Measurements from ENCODE around the gene NFIA. TPM values are rescaled to one million over a fixed set of nuclear protein-coding genes. Genes with fewer than 3 reads are reported as not detected.

Gene NFIA
- total RNA-seq, 4 donors from 2014 or later = 134 to 183 (median 148) TPM

DNA sequence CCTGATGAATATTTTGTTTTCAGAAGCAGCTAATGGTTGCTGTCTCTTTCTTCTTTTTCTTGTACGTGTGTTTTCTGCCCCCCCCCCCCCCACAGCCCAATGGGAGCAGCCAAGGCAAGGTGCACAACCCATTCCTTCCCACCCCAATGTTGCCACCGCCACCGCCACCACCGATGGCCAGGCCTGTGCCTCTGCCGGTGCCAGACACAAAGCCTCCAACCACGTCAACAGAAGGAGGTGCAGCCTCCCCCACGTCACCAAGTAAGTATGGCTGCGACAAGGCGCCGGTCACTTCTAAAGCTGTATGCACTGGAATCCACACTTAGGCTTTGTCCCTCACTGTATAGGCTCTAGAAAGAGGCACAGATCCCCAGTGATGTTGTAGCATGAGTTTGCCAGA is 324.1 kb downstream of the NFIA start:
- H3K9me3 ChIP-seq = no peaks in the 10 kb centered on the region
- TF ChIP-seq EP300 (IDR thresholded peaks at IDR 0.05) (no peak), POLR2A (IDR thresholded peaks at IDR 0.05; ENCODE audit: low read depth) (no peak), POLR2AphosphoS5 (IDR thresholded peaks at IDR 0.05) (no peak)
- TF ChIP-seq, protein P1, sequence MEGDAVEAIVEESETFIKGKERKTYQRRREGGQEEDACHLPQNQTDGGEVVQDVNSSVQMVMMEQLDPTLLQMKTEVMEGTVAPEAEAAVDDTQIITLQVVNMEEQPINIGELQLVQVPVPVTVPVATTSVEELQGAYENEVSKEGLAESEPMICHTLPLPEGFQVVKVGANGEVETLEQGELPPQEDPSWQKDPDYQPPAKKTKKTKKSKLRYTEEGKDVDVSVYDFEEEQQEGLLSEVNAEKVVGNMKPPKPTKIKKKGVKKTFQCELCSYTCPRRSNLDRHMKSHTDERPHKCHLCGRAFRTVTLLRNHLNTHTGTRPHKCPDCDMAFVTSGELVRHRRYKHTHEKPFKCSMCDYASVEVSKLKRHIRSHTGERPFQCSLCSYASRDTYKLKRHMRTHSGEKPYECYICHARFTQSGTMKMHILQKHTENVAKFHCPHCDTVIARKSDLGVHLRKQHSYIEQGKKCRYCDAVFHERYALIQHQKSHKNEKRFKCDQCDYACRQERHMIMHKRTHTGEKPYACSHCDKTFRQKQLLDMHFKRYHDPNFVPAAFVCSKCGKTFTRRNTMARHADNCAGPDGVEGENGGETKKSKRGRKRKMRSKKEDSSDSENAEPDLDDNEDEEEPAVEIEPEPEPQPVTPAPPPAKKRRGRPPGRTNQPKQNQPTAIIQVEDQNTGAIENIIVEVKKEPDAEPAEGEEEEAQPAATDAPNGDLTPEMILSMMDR (IDR thresholded peaks at IDR 0.05) = no peak
- no peak overlapping the region for H3K27ac ChIP-seq (replicated peaks in 1 of 4)
- peaks cover 13 to 32% (median 27%) of the 10 kb centered on the region in 4 donors for H3K4me1 ChIP-seq
- WGBS = 94% methylated on average over 7 of the region's 10 CpGs
- H3K27me3 ChIP-seq = no peaks in the 10 kb centered on the region
- H3K36me3 ChIP-seq = peaks cover 23 to 54% (median 50%) of the 10 kb centered on the region in 4 donors
- intact Hi-C loops (cut with DNase I) = no loop called here
- H3K4me3 ChIP-seq = no peak overlapping the region
- peak; percentile 62 for DNase-seq (ENCODE audit: extremely low spot score)

DNA sequence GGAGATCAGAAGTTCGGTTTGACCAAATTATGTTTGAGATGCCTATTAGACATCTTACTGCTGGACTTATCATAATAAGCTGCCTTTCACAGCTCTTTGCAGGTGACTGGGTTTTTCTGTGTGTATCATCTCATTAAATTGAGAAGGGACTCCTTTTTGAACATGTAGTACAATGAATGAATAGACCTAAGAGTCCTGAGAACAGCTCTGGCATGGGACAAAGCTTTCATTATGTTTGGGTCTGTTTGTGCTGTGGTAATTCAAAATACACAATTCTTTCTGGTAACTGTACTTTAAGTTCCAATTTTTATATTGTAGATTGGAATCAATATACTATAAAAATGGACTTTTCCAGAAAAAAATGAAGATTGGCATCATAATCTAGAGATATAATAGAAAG is 330.2 kb downstream of the NFIA start:
- H3K27me3 ChIP-seq = no peaks in the 10 kb centered on the region
- TF ChIP-seq POLR2A (IDR thresholded peaks at IDR 0.05; ENCODE audit: low read depth) (no peak), POLR2AphosphoS5 (IDR thresholded peaks at IDR 0.05) (no peak)
- no peaks in the 10 kb centered on the region for H3K4me1 ChIP-seq
- H3K36me3 ChIP-seq = peaks cover 20 to 53% (median 38%) of the 10 kb centered on the region in 4 donors
- no peak overlapping the region for H3K4me3 ChIP-seq
- intact Hi-C loops (cut with DNase I) = no loop called here
- WGBS = 85% methylated on average over 1 of the region's 1 CpG
- no peak overlapping the region for H3K27ac ChIP-seq (replicated peaks in 1 of 4)
- no peak for DNase-seq (ENCODE audit: extremely low spot score)
- H3K9me3 ChIP-seq = no peaks in the 10 kb centered on the region

DNA sequence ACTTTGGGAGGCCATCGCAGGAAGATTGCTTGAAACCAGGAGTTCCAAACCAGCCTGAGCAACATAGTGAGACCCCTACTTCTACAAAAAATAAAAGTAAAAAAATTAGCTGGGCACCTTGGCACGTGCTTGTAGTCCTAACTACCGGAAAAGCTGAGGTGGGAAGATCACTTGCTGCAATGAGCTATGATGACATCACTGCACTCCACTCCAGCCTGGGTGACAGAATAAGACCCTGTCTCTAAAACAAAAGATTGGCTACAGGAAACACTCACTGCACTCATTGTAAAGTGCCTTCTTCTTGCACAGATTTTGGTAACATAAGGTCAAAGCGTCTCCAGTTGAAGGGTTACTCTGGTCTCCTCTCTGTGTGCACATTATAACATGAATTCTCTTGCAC is 336.8 kb downstream of the NFIA start:
- intact Hi-C loops (cut with DNase I) = no loop called here
- TF ChIP-seq POLR2AphosphoS5 (IDR thresholded peaks at IDR 0.05) (no peak), EP300 (IDR thresholded peaks at IDR 0.05) (no peak), POLR2A (IDR thresholded peaks at IDR 0.05; ENCODE audit: low read depth) (no peak)
- TF ChIP-seq, protein P1 (IDR thresholded peaks at IDR 0.05) = no peak

DNA sequence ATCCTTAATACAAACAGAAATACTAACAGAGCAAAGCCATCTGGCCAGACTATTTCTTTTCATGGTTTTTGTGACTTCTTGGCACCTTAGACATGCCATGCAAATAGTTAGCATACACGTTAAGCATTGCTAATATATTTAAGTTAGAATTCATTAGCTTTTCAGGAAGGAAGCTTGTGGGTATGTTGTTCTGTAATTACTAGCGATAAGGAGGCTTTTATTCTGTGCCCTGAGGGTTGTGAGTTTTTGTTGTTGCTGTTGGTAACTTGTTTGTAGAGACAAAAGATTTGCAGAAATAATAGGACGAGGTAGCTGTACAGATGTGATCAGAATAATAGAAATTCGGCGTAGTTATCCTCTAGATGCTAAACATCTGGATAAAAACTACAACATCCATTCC is 337.3 kb downstream of the NFIA start:
- Histone ChIP-seq H3K36me3 (peaks cover 0 to 24% (median 2%) of the 10 kb centered on the region in 4 donors), H3K4me1 (peaks cover 1 to 11% (median 10%) of the 10 kb centered on the region in 4 donors), H3K4me3 (no peak overlapping the region), H3K27me3 (no peaks in the 10 kb centered on the region), H3K27ac (replicated peaks in 1 of 4) (no peak overlapping the region), H3K9me3 (no peaks in the 10 kb centered on the region)
- TF ChIP-seq, protein P1 (IDR thresholded peaks at IDR 0.05) = no peak
- TF ChIP-seq EP300 (IDR thresholded peaks at IDR 0.05) (no peak), POLR2A (IDR thresholded peaks at IDR 0.05; ENCODE audit: low read depth) (no peak), POLR2AphosphoS5 (IDR thresholded peaks at IDR 0.05) (no peak)
- WGBS = 59% methylated on average over 5 of the region's 5 CpGs
- DNase-seq (ENCODE audit: extremely low spot score) = no peak
- intact Hi-C loops (cut with DNase I) = no loop called here

More for the DNA sequence above, 336.8 kb downstream of the NFIA start:
- Histone ChIP-seq H3K27ac (replicated peaks in 1 of 4) (no peak overlapping the region), H3K36me3 (peaks cover 0 to 24% (median 2%) of the 10 kb centered on the region in 4 donors), H3K4me1 (peaks cover 0 to 11% (median 9%) of the 10 kb centered on the region in 4 donors), H3K27me3 (no peaks in the 10 kb centered on the region), H3K9me3 (no peaks in the 10 kb centered on the region), H3K4me3 (no peak overlapping the region)
- DNase-seq (ENCODE audit: extremely low spot score) = peak; percentile 86
- 76% methylated on average over 4 of the region's 4 CpGs for WGBS

DNA sequence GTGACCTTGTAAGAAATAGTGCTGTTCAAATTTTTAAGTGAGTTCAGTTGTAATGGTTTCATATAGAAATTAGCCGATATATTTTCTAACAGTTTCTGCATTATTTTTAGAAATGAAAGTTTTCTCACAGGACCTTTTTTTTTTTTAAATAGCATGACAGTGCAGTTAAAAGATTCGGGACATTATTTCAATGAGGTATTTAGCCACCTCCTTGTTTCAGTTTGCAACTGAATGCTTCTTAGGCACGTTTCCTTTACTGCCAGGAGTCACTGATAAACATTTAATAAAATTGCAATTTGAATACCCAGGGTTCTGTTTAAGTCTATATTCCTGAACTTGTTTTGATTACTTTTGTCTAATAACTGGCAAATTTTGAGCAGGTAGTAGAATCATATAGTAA is 337.9 kb downstream of the NFIA start:
- Histone ChIP-seq H3K36me3 (peaks cover 0 to 24% (median 2%) of the 10 kb centered on the region in 4 donors), H3K4me1 (peaks cover 7 to 17% (median 15%) of the 10 kb centered on the region in 4 donors), H3K9me3 (no peaks in the 10 kb centered on the region), H3K27ac (replicated peaks in 1 of 4) (no peak overlapping the region), H3K4me3 (no peak overlapping the region), H3K27me3 (no peaks in the 10 kb centered on the region)
- DNase-seq (ENCODE audit: extremely low spot score) = no peak
- 45% methylated on average over 3 of the region's 3 CpGs for WGBS
- intact Hi-C loops (cut with DNase I) = no loop called here
- TF ChIP-seq EP300 (IDR thresholded peaks at IDR 0.05) (no peak), POLR2A (IDR thresholded peaks at IDR 0.05; ENCODE audit: low read depth) (no peak)

All from esophagus muscularis mucosa (tissue), 4 donors.